ENCODE measurements around the gene CGNL1. TPM values are rescaled to one million over a fixed set of nuclear protein-coding genes. Genes with fewer than 3 reads are reported as not detected.

Gene CGNL1
- total and polyA plus RNA-seq, 7 donors = 0.69 to 7.2 (median 2.4) TPM

GRCh38 chr15:57452090-57452754 lies 75.9 kb downstream of the CGNL1 start:
- intact Hi-C loops (cut with DNase I) = no loop called here
- 92 to 93% methylated on average over 11 of the region's 11 CpGs for WGBS, 2 donors
- Histone ChIP-seq H3K4me1 (no peaks in the 10 kb centered on the region), H3K9me3 (no peaks in the 10 kb centered on the region), H3K27ac (no peak overlapping the region), H3K36me3 (no peaks in the 10 kb centered on the region), H3K4me3 (no peak overlapping the region), H3K27me3 (no peaks in the 10 kb centered on the region)
- DNase-seq = no peak
- TF ChIP-seq CTCF (IDR thresholded peaks at IDR 0.05) (no peak), EP300 (IDR thresholded peaks at IDR 0.05) (no peak), POLR2A (IDR thresholded peaks at IDR 0.05) (no peak)

DNA sequence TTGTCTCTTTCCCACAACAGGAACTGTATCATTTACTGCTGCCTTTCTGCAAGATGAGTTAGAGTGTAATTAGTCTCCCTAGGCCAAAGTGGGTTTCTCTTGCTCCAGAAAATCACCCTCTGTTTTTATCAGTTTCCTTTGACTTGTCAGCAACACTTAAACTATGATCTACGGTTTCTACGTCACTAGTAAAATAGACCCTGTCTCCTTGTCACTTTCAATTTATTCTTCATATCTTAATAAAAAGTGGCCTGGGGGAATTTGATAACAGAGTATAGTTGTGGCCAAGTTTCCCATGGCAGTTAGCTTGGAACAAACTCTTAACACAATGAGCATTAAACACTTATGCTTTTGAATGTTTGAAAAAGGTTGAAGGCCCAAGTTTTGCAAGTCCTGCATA lies 79.6 kb downstream of the CGNL1 start:
- no peaks in the 10 kb centered on the region for H3K4me1 ChIP-seq
- no peak for TF ChIP-seq POLR2A (IDR thresholded peaks at IDR 0.05)
- TF ChIP-seq POLR2AphosphoS5 (IDR thresholded peaks at IDR 0.05) = no peak
- TF ChIP-seq EP300 (IDR thresholded peaks at IDR 0.05) = no peak
- no peak for TF ChIP-seq CTCF (IDR thresholded peaks at IDR 0.05)
- H3K27me3 ChIP-seq = no peaks in the 10 kb centered on the region
- no peak overlapping the region for H3K27ac ChIP-seq
- WGBS, 2 donors = 92 to 99% methylated on average over 2 of the region's 2 CpGs
- no peak overlapping the region for H3K4me3 ChIP-seq
- intact Hi-C loops (cut with DNase I) = no loop called here
- no peak for DNase-seq
- no peaks in the 10 kb centered on the region for H3K36me3 ChIP-seq
- H3K9me3 ChIP-seq = no peaks in the 10 kb centered on the region

GRCh38 chr15:57456559-57456958 lies 80.3 kb downstream of the CGNL1 start:
- no peak for DNase-seq
- Histone ChIP-seq H3K27ac (no peak overlapping the region), H3K4me1 (no peaks in the 10 kb centered on the region), H3K9me3 (no peaks in the 10 kb centered on the region), H3K4me3 (no peak overlapping the region), H3K27me3 (no peaks in the 10 kb centered on the region), H3K36me3 (no peaks in the 10 kb centered on the region)
- intact Hi-C loops (cut with DNase I) = no loop called here
- WGBS, 2 donors = 87 to 94% methylated on average over 4 of the region's 4 CpGs
- no peak for TF ChIP-seq POLR2A (IDR thresholded peaks at IDR 0.05)
- no peak for TF ChIP-seq EP300 (IDR thresholded peaks at IDR 0.05)
- no peak for TF ChIP-seq POLR2AphosphoS5 (IDR thresholded peaks at IDR 0.05)

GRCh38 chr15:57457726-57458125 lies 81.4 kb downstream of the CGNL1 start:
- Histone ChIP-seq H3K36me3 (no peaks in the 10 kb centered on the region), H3K9me3 (no peaks in the 10 kb centered on the region), H3K27ac (no peak overlapping the region), H3K4me1 (no peaks in the 10 kb centered on the region), H3K27me3 (no peaks in the 10 kb centered on the region), H3K4me3 (no peak overlapping the region)
- TF ChIP-seq POLR2AphosphoS5 (IDR thresholded peaks at IDR 0.05) = no peak
- no peak for TF ChIP-seq POLR2A (IDR thresholded peaks at IDR 0.05)
- TF ChIP-seq EP300 (IDR thresholded peaks at IDR 0.05) = no peak
- TF ChIP-seq CTCF (IDR thresholded peaks at IDR 0.05) = no peak
- intact Hi-C loops (cut with DNase I) = no loop called here
- WGBS, 2 donors = 92 to 94% methylated on average over 3 of the region's 3 CpGs
- DNase-seq = no peak

DNA sequence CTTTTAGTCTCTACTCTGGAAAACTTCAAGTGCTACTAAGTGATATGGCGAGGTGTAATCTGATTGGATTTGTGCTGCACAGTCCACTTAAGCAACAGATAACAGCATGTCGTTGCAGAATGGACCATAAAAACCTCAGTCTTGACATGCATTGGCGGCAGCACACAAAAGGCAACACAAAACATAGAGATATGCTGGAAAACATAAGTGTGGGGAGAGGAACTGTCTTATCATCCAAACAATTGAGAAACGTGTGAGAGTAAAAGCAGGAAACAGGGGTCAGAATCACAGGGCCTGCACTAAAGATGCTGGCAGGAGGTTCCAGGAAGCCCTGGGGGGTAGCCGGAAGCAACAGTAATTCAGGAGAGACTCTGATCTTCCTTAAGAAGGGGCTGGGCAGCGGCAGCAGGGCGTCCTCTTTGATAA lies 82.1 kb downstream of the CGNL1 start:
- intact Hi-C loops (cut with DNase I) = no loop called here
- WGBS, 2 donors = 77 to 82% methylated on average over 7 of the region's 7 CpGs
- Histone ChIP-seq H3K9me3 (no peaks in the 10 kb centered on the region), H3K4me3 (no peak overlapping the region), H3K27ac (no peak overlapping the region), H3K36me3 (no peaks in the 10 kb centered on the region), H3K4me1 (no peaks in the 10 kb centered on the region), H3K27me3 (no peaks in the 10 kb centered on the region)
- TF ChIP-seq POLR2A (IDR thresholded peaks at IDR 0.05) (no peak), CTCF (IDR thresholded peaks at IDR 0.05) (no peak), POLR2AphosphoS5 (IDR thresholded peaks at IDR 0.05) (no peak), EP300 (IDR thresholded peaks at IDR 0.05) (no peak)
- no peak for DNase-seq
